OCI-LY7 (cell line): ENCODE results near the gene MVD. TPM values are rescaled to one million over a fixed set of nuclear protein-coding genes. Genes with fewer than 3 reads are reported as not detected.

ENCODE experiments used
- BruUV-seq: library from RNA; stranded (reverse); fragments of 400-500 nt; replicated peaks from 2 replicates; lab custom pipeline; 2021; lab: Mats Ljungman, UMichigan
- CTCF ChIA-PET: fragments of 300-600 bp; sonication (Branson Sonifier 250); formaldehyde crosslinking; loops from one replicate; lab custom pipeline; 2022; ENCODE audit warnings: antibody characterized with exemption; ENCODE audit not compliant: unreplicated experiment; lab: Charles Lee
- POLR2A ChIA-PET: fragments of 300-600 bp; sonication (Branson Sonifier 250); formaldehyde crosslinking; loops from one replicate; lab custom pipeline; 2022; ENCODE audit warnings: antibody characterized with exemption; lab: Charles Lee
- DNase-seq: peaks from one replicate; pipeline ENCODE4 v3.0.0-alpha.2; 2015; ENCODE audit warnings: low spot score
- H2AFZ ChIP-seq: fragments of 200-600 bp; sonication (generic), shearing (Covaris generic); 2 replicates; pipeline ENCODE4 v1.6.1; 2014; ENCODE audit warnings: mild to moderate bottlenecking, antibody characterized with exemption, low read length, moderate library complexity
- H3K27ac ChIP-seq: fragments of 200-600 bp; sonication (generic); 2 replicates; pipeline ENCODE4 v1.5.1; 2014; ENCODE audit warnings: mixed run types, low read depth, mild to moderate bottlenecking, moderate library complexity, low read length, inconsistent platforms; ENCODE audit not compliant: poor library complexity, severe bottlenecking
- H3K36me3 ChIP-seq: fragments of 200-600 bp; sonication (generic); 2 replicates; pipeline ENCODE4 v1.6.1; 2014; ENCODE audit warnings: mild to moderate bottlenecking, antibody characterized with exemption, low read length, moderate library complexity, mixed read lengths; ENCODE audit not compliant: insufficient read depth
- H3K4me1 ChIP-seq: fragments of 200-600 bp; sonication (generic); 2 replicates; pipeline ENCODE4 v1.5.1; 2014; ENCODE audit warnings: mild to moderate bottlenecking, low read length; ENCODE audit not compliant: insufficient read depth, poor library complexity, severe bottlenecking
- H3K4me2 ChIP-seq: fragments of 200-600 bp; sonication (generic); 2 replicates; pipeline ENCODE4 v1.6.1; 2014; ENCODE audit warnings: mild to moderate bottlenecking, low read length
- H3K4me3 ChIP-seq: fragments of 200-600 bp; sonication (generic); 2 replicates; pipeline ENCODE4 v1.5.1; 2014; ENCODE audit warnings: mild to moderate bottlenecking, low read depth, low read length; ENCODE audit not compliant: poor library complexity, severe bottlenecking
- H3K79me2 ChIP-seq: fragments of 200-600 bp; sonication (generic); 2 replicates; pipeline ENCODE4 v1.6.1; 2016; ENCODE audit warnings: low read depth, mild to moderate bottlenecking, low read length, moderate library complexity, mixed read lengths; ENCODE audit not compliant: insufficient read depth
- H3K9me2 ChIP-seq: fragments of 200-600 bp; sonication (generic); 2 replicates; pipeline ENCODE4 v1.6.1; 2016; ENCODE audit warnings: mild to moderate bottlenecking, low read length, mixed read lengths; ENCODE audit not compliant: insufficient read depth
- H3K9me3 ChIP-seq: fragments of 200-600 bp; sonication (generic); 2 replicates; pipeline ENCODE4 v1.6.1; 2014; ENCODE audit warnings: mild to moderate bottlenecking, mixed run types, low read length, mixed read lengths
- H4K20me1 ChIP-seq: fragments of 200-600 bp; sonication (generic); 2 replicates; pipeline ENCODE4 v1.6.1; 2014; ENCODE audit warnings: mild to moderate bottlenecking, antibody characterized with exemption, low read length, moderate library complexity, mixed read lengths; ENCODE audit not compliant: insufficient read depth
- CTCF ChIP-seq: fragments of 200-600 bp; sonication (generic); conservative IDR thresholded peaks from 2 replicates; pipeline ENCODE4 v1.5.1; 2014; ENCODE audit warnings: mild to moderate bottlenecking, antibody characterized with exemption, low read length, moderate library complexity, mixed read lengths
- EZH2phosphoT487 ChIP-seq: fragments of 200-600 bp; sonication (generic); IDR thresholded peaks from 2 replicates; pipeline ENCODE4 v1.6.1; 2018; ENCODE audit warnings: low read depth, borderline replicate concordance, mild to moderate bottlenecking, mixed run types, antibody characterized with exemption, low read length, moderate library complexity, mixed read lengths
- intact Hi-C: fragments of 100-400 bp; cut with micrococcal nuclease; formaldehyde crosslinking; loops from one replicate; pipeline ENCODE4 v1.10.0; 2022; ENCODE audit not compliant: unreplicated experiment
- total RNA-seq, 2 experiments: library from RNA; depleted of rRNA in 1 of 2; stranded (reverse); fragments of >200 nt in 1 of 2; shearing (Covaris generic) in 1 of 2; gene quantifications; 2 replicates each; pipeline ENCODE4 v1.2.3, GENCODE V29; 2014 to 2022

The MVD gene
- total RNA-seq, 2 experiments from 2014 or later, result 65.6 to 158 TPM

- no TSS peak for BruUV-seq
- H3K4me2 ChIP-seq, result no peak overlapping the region
- TF ChIP-seq EZH2phosphoT487 (no peak), CTCF (no peak)
- no peak overlapping the region for H3K27ac ChIP-seq
- ChIA-PET CTCF (no interaction called here), POLR2A (no interaction called here)
- no peak overlapping the region for H3K4me3 ChIP-seq
- no peaks in the 10 kb centered on the region for H3K79me2 ChIP-seq
- H4K20me1 ChIP-seq, result no peaks in the 10 kb centered on the region
- no peak for DNase-seq
- no peaks in the 10 kb centered on the region for H3K9me3 ChIP-seq
- no peak overlapping the region for H2AFZ ChIP-seq
- no peaks in the 10 kb centered on the region for H3K9me2 ChIP-seq
- intact Hi-C loops, result no loop called here
- H3K36me3 ChIP-seq, result peaks cover 24% of the 10 kb centered on the region; the same call in 1 of the 2 replicates
- H3K4me1 ChIP-seq, result peaks cover 36% of the 10 kb centered on the region
These were observed 32.3 kb upstream of the MVD start for GRCh38 chr16:88695218-88695617.

GRCh38 chr16:88694221-88695087, 31.6 kb upstream of the MVD start:
- no peaks in the 10 kb centered on the region for H4K20me1 ChIP-seq
- H3K4me3 ChIP-seq, result no peak overlapping the region
- no peak overlapping the region for H3K27ac ChIP-seq
- BruUV-seq, result no TSS peak
- peaks cover 31% of the 10 kb centered on the region for H3K4me1 ChIP-seq
- no peak for DNase-seq
- H2AFZ ChIP-seq, result no peak overlapping the region
- H3K9me3 ChIP-seq, result no peaks in the 10 kb centered on the region
- CTCF ChIA-PET, result no interaction called here
- peaks cover 18% of the 10 kb centered on the region; the same call in 1 of the 2 replicates for H3K36me3 ChIP-seq
- POLR2A ChIA-PET, result no interaction called here
- no peaks in the 10 kb centered on the region for H3K9me2 ChIP-seq
- intact Hi-C loops, result no loop called here
- H3K79me2 ChIP-seq, result no peaks in the 10 kb centered on the region
- TF ChIP-seq EZH2phosphoT487, result no peak
- TF ChIP-seq CTCF, result no peak
- H3K4me2 ChIP-seq, result no peak overlapping the region
